NK-92 treated with Interleukin-12 subunit alpha and Interleukin-12 subunit beta, amount 100 ng/mL, for 24 hours (cell line): ENCODE measurements around the gene CRTAC1.

ENCODE experiments used
- DNase-seq: peaks from one replicate; lab custom pipeline; 2025; lab: John Stamatoyannopoulos, UW

CRTAC1 gene

DNA sequence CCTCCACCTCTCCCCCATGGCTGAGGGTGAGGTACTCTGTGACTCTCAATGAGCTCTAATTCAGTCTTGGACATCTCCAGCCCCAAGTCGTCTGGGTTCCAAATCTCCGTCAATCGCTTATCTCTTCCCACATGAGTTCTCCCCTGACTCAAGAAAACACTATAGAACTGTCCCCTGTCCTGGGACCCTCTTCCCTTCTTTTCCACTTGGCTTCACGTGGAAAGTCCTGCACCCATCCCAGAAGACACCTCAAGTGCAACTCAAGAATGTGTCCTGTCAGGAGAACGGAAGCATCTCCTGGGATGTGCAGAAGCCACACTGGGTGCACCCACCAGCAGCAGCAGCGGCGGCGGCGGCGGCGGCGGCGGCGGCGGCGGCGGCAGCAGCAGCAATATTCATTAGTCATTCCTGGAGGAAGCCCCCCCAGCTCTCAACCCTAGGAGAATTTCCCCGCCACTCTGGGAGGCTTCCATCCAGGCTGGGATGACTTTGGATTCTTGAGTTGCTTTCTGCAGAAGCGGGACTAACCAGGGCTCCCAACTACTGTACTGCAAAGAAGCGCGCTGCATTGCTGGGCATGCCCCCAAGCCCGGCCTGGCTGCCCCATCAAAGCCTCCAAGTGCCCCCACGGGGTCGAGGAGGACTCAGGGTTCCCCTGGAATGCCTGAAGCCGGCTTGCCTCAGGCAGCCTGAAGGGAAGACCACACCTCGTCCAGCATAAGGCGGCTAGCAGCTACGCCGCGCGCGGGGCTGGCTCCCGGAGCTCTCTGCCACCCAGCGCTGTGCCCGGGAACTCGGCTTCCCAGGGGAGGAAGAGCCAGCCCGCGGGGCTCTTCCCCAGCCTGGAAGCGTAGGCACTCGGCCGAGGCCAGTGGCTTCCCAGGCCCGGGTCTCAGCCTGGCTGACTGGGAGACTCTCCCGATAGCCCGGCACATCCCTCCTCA is 1.0 kb downstream of the CRTAC1 start:
- DNase-seq, result no peak

DNA sequence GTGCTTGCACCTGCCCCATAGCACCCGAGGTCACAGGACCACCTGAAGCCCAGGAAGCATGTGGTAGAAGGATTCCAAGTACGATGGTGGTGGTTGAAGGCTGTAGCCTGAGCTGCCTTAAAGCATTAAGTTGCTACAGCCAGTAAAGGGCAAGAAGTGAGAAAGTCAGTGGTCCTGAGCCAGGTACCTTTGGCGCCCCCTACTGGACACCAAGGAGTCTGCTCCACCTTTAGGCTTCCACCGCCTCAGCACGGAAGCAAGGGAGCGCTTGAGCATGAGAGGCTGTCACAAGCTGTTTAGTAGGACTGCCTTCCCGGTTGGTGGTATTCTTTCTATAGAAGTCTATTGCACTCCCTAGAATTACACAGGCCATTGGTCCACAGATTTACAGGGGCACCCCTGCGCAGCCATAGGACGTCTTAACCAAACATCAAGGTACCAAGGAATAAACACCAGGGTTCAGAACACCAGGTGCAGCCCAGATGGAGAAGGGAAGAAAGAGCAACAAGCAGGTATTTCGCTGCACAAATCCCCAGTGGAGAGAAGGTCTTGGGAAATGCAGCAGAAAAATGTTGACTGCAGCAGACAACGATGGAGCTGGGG is 2.2 kb downstream of the CRTAC1 start:
- DNase-seq, result peak; percentile 23

DNA sequence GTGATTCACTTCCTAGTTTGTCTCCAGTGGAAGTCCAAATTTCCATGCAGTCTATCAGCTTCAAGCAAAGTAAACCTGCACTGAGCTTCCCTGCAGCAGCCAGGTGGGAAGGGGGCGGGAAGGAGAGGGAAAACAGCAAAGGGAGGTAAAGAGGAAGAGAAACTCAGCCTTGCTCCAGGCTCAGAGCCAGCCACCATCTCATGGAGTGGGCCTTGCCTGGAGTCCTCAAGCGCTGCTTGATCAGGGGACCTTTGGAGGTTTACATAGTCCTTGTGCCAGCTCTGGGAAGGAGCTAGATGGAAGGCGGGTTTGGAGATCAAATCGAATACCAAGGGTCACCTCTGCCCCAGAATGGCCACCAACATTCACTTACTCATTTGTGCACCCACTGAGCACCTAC is 7.4 kb downstream of the CRTAC1 start:
- DNase-seq, result no peak

DNA sequence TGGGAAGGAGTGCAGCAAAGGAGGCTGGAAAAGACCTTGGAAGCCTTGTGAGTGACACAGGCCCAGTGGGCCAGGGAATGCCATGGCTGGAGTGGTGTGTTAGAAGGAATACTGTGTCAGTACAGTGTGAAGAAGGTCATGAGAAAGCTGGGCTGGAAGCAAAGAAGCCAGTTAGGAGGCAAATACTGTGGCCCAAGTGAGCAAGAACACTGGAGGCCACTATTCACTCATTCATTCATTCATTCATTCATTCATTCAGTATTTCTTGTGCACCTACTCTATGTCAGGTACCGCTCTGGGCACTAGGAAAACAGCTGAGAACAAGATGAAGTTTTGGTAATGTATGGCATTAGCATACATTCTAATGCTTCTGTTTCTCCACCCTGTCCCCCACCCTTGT is 9.6 kb downstream of the CRTAC1 start:
- no peak for DNase-seq

DNA sequence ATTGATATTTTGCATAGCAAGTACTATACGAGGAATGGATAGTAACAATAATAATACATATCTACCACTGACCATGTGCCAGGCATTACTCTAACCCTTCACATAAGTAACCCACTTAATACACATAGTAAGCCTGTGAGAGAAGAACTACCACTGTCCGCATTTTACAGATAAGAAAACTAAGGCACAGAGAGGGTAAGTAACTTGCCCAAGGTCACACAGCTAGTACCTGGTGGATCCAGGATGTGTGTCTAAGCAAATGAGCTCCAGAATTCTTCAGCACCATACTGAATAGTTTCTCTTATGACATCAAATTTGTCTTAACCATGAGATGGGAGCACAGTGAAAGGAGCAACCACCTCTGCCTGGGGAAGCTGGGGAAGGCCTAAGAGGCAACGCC is 10.2 kb downstream of the CRTAC1 start:
- DNase-seq, result no peak

DNA sequence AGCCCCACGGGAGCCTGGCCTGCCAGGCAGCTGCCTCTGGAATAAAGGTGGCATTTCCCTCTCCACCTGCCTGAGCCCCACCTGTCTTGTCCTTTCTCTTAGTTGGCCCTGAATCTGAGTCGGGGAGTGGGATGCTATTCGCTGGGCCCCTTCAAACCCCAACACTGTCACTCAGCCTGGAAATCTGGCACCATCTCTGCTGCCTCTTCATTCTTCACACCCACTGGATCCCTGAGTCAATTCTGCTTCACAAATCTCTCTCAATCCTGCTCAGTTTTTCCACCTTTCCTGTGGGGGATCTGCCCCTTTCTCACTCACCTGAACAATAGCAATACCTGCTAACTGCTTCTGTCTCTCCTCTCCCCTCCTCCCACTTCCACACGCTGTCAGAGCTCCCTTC is 10.6 kb downstream of the CRTAC1 start:
- DNase-seq, result no peak

DNA sequence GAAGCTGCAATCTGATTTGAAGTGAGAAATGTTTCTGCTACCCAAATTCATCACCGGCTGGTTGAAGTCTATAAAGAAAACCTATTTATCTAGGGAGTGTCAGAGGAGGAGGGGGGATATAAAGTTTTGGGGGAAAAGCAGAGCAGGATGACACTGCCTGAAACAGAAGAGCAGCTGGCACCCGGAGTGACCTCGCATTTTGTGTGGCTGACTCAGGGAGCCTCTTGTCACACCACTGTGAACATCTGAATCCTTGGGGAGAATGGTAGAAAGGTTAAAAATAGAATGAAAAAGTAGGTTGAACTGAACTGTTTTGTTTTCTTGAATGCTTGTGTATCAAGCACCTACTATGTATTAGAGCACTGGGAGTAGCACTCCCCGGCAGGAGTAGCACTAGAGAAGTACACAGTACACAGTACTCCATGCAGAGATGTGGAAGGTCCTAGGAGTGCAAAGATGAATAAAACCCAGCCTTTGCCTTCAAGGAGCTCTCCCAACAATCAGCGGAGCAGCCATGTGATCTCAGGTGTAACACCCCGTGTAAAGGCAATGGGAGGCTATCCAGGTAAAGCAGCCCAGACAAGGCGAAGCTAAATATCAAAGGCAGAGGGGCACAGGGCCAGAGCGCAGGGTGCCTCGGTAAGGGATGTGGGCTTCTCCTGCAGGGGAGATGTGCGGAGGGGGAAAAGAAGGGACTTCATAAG is 13.5 kb downstream of the CRTAC1 start:
- DNase-seq, result no peak

DNA sequence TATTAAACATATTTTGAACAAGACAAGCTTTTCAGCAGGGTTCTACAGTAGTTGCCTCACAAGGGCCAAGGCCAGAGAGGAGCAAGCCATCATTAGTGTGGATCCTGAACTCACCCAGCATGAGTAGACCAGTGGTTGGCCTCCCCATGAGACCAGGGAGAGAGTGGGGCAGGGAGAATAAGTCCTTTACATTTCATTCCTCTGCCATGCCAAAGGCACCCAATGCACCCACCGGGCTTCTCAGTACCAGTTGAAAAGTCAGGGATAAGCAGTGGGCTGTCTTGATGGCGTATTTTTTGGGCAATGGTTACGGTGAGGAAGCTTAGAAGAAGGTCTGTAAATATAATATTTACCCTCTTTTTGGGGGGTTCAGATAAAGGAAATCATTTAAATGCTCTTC is 16.6 kb downstream of the CRTAC1 start:
- no peak for DNase-seq

DNA sequence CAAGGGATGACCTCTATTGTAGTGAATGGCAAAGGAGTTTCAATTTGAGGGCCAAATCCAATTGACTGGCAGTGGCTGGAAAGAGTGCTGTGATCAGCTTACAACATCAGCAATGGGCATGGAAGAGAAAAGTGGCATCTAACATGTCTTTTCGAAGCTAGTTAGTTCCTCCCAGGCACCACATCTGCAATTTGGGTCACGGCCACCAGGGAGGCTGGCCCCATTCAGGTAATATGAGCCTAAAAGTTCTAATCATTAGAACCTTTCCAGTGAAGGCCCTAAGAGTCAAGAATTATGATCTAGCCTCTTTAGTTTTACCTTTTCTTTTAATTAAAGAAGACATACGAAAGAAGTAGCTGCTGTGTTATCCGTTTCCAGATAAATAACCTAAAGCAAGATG is 17.3 kb downstream of the CRTAC1 start:
- DNase-seq, result no peak

DNA sequence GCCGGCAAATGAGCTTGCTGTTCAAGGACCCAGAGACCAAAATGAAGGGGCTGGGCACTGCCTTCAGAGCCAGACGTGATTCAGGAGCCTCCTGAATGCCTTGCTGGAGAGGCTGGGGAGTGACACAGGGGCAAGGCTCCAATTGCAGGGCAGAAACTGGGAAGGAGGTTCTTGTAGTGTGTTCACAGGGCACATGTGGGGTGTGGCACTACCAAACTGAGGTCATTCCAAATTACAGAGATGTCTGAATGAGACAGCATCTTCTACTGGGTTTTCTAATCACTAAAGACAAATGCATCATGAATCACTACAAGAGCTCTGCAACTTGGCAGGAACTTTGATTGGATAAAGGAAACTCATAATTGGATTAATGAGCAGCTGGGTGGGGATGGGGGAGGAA is 17.8 kb downstream of the CRTAC1 start:
- no peak for DNase-seq

DNA sequence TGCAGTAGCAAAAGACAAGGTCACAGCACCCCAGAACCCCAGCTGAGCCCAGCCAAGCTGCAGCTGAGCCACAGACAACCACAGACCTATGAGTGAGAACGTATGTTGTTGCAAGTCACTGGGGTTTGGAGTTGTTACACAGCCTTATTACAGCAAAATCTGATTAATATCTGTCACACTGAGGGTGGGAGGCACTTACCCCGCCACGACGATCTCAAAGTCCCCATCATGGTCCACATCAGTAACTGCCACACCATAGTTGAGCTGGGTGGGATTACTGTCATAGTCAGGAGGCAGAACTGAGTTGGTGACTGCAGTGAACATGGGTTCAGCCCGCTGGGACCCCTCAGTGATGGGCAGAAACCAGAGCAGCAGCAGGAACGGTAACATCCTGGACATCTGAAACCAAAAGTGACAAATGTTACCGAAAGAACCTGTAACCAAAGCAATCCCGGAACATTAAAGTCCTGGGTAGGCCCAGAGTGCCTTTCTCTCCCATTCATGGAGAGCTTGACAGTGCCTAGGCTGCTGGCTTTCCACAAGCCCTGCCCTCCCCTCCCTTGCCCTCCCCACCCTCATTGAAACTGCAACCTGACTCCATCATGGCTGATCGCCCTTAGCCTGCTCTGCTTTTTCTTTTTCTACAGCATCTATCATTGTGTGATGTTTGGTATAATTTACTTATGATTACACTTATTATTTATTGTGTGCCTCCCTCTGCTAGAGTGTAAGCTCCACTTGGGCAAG is 19.3 kb downstream of the CRTAC1 start:
- no peak for DNase-seq

DNA sequence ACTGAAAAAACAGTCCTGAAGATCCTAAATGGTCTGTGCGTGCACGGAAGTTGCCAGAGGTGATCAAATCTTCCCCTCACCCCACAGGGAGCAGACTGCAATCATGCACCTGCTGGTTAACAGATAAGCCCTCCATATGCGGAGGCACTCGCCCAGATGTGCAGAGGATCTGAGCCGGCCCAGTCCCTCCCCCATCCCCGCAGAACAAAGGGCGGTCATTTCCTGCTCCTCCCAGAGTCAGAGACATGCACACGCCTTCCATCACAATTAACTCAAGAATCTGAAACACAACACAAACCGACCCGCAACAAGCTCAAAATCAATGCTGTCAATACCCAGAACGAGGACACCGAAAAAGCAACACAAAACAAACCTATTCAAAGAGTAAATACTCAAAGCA is 24.2 kb downstream of the CRTAC1 start:
- DNase-seq, result no peak

DNA sequence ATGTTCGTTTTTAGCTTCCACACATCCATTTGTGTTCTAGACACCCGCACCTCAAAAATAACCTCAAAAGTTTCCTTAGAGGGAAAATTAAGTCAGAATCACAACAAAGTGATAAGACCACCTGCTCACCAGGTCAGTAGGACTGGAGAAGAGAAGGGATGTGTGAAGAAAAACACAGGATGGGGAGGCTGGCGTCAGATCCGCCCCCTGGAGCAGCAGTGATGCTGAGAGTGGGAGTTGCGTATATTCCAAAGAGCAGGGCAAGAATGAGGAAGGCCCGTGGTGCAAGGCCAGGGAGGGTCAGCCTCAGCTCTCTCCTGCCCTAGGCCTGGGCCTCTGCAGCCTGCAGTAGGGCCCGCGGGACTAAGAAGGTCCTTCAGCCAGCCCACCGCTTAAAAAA is 28.7 kb downstream of the CRTAC1 start:
- no peak for DNase-seq

DNA sequence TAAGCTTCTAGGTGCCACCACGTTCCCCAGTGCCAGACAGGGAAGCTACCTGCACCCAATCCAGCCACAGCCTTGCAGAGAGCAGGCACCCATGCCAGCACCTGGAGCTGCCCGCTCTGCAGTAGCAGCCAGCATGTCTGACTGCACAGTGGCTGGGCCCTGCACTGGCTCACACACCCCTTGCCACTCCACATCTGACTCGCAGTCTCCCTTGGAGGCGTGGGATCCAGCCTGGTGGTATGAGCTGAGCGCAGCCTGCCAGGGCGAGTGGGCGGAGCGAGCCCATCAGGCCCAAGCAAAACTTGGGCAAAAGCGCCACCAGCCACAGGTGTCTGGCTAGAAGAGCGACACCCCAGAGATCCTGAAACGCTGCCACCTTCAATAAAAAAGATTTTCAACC is 30.1 kb downstream of the CRTAC1 start:
- no peak for DNase-seq

DNA sequence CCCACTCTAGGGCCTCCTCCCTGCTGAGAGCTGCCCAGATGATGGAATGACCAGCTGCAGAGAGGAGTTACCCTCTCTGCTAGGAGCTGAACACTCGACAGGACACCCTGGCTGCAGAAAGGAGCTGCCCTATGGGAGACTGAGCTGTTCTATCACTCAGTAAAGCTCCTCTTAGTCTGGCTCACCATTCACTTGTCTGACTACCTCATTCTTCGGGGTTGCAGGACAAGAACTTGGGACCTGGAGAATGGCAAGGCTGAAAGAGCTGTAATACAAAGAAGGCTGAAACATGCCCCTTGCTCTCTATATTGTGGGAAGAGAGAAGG is 30.5 kb downstream of the CRTAC1 start:
- DNase-seq, result no peak

DNA sequence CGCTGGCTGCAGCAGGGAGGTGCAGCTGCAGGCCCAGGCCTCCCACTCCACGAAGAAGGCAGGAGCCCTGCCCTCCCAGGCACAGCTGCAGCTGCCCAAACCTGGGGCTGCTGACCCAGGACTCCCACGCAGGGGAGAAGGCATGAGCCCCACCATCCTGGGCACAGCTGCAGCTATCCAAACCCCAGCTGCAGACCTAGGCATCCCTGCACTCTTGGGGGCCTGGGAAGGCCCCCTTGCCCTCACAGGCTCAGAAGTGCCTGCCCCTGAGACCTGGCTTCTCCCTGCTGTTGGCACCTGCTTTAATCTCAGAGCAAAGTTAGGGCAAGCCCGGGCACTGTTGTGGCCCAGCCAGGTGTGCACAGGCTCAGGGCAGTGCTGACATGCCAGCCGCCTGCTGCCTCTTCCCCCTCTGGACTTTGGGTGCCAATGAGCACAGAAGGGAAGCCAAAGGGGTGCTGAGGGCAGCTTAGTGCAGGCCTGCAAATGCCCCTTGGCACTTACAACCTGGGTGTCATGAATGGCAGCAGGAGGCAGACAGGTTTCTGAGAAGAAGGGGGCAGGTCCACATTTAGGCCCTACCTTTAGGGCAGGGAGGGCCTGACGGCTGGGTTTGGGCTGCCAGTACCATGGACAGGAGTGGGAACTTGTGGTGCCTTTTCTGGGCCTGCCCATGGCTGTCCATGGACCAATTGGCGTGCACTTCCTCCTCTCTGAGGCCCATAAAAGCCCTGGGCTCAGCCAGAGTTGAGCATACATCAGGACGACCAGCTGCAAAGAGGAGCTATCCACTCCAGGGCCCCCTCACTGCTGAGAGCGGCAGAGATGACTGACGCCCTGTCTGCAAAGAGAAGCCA is 31.1 kb downstream of the CRTAC1 start:
- DNase-seq, result no peak

DNA sequence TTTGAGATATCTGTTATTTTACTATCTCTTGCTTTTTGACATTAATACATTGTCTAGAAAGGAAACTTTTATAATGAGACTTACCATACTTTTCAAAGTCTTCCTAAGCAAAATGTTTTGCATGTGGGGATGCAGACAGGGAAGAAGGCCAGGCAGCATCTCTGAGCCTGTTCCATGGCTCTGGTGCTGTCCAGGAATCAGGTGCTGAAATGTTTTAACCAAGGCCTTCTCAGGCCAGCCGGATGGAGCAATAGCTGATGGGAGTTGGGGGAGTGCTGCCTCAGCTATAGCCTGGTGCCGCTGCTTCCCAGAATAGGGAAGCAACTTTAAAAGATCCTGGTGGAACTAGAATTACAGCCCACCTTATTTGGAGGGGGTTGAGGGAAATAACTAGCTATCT is 38.5 kb downstream of the CRTAC1 start:
- DNase-seq, result no peak

DNA sequence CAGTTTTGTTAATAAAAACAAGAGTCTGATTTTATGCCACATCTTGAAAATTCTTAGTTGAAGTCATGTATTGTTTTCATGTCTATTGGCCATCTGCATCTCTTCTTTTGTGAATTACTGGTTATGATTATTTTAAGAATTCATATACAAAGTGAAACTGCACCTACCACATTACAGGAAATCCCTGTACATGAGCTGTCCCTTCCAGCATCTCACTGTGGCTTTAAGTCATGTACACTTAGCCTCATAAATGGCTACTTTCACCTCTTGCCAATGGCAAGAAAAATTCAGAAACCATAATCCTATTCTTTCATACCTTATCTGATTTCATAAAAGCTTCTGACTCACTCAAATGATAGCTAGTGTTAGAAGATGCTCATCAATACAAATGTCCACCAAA is 48.6 kb downstream of the CRTAC1 start:
- DNase-seq, result no peak

DNA sequence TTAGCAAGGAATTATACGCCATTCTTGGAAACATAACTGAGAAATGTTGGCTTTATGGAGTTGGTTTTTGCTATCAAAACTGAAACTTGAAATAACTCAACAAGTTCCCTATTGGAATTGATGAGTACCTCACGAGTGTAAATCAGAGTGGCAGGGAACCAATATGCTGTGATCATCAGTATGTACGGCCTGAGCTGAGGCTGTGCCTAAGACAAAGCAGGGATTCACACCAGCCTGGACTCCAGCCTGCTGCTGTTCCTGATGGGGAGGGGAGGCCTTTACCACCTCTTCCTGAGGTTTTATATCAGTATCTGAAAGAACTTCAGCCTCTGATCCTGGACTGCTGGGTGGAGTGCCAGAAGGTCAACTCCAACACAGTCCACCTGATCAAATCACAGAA is 52.7 kb downstream of the CRTAC1 start:
- no peak for DNase-seq

DNA sequence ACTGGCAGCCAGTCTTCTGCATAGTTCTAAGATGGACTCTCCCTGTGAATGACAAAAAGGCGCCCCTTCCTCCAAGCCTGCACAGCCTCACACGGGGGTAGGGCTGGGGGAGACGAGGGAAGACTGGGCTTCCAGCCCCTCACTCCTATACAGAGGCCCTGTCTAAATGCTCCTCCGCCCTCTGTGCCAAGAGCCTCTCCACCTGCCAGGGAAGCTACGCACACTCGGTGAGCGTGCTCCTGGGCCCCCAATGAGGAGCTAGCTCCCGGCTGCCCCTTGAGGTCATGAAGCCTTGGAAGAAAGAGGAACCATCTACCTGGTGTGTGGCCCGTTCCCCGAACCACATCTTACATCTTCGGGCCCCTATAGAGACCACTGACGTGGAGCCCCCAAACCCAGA is 54.8 kb downstream of the CRTAC1 start:
- DNase-seq, result no peak
